HG02840 (cell line): ENCODE results near the gene FLVCR1.
"Not testable (repeated sequence)": the region's sequence is repeated elsewhere in the genome, so short reads cannot be mapped to it uniquely, and the experiment has no call there.

Experiments used
- ATAC-seq: cut with Tn5 transposase; IDR thresholded peaks from one replicate; pipeline ENCODE4 v1.9.1; 2021; ENCODE audit warnings: mild to moderate bottlenecking, moderate library complexity, moderate number of reproducible peaks; ENCODE audit not compliant: unreplicated experiment, low FRiP score

The FLVCR1 gene

DNA sequence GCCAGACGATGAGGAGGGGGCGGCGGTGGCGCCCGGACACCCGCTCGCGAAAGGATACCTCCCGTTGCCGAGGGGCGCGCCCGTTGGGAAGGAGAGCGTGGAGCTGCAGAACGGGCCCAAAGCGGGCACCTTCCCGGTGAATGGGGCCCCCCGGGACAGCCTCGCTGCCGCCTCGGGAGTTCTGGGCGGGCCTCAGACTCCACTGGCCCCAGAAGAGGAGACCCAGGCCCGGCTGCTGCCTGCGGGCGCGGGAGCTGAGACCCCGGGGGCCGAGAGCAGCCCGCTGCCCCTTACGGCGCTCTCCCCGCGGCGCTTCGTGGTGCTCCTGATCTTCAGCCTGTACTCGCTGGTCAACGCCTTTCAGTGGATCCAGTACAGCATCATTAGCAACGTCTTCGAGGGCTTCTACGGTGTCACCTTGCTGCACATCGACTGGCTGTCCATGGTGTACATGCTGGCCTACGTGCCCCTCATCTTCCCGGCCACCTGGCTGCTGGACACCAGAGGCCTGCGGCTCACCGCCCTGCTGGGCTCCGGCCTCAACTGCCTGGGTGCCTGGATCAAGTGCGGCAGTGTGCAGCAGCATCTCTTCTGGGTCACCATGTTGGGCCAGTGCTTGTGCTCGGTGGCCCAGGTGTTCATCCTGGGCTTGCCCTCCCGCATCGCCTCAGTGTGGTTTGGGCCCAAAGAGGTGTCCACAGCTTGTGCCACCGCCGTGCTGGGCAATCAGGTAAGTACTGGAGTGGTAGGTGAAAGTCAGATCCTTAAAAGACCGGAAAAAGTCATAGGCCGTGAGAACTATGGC lies 588 bp downstream of the FLVCR1 start:
- peak; percentile 23 for ATAC-seq

DNA sequence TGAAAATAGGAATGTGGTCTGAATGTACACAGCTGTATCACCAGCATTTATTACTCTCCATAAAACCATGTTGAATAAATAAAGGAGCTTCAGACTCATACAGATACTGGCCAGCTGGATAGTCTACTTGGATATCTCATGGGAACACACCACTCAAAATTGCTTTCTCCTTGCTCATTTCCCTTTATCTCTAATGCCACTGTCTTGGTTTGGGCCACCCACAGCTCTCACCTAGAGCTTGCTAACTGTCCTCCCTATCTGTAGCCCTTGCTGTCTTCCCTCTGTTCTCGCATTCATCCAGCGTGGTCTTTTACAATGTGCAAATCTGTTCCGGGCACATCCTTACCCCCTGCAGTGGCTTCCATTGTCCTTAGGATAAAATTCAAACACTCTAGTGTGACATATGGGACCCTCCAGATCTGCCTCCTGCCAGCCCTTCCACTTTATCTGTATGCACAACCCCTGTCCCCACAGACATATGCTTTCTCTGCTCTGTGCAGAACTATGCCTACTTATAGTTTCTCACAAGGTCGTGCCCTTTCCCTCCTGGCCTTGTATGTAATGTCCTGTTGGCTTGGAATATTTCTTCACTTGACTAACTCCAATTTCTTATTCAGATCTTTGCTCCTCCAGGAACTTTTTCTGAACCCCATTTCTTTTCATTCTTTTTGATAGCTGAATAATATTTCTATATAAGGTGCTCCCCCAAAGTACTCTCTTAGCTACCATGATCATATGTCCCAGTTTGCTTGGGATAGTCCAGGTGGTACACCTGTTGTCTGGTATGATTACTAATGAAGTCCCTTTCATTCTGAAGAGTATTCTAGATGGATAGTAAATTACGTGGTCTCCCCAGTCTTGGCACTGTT lies 2.9 kb downstream of the FLVCR1 start:
- ATAC-seq, result no peak

DNA sequence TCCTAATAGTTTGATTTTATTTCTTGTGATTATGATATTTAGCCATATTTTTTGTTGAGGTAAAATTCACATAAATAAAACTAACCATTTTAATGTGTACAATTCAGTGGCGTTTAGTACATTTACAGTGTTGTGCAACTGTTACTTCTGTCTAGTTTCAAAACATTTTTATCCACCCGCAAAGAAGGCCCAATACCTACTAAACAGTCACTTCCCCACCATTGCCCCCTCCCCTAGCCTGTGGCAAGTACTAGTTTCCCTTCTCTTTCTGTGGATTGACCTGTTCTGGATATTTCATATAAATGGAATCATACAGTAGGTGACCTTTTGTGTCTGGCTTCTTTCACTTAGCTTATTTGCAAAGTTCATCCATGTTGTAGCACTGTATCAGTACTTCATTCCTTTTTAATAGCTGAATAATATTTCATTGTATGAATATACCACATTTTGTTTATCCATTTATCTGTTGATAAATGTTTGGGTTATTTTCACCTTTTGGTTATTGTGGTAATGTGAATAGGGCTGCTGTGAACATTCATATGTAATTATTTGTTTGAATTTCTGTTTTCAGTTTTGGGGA lies 4.1 kb downstream of the FLVCR1 start:
- no peak for ATAC-seq

DNA sequence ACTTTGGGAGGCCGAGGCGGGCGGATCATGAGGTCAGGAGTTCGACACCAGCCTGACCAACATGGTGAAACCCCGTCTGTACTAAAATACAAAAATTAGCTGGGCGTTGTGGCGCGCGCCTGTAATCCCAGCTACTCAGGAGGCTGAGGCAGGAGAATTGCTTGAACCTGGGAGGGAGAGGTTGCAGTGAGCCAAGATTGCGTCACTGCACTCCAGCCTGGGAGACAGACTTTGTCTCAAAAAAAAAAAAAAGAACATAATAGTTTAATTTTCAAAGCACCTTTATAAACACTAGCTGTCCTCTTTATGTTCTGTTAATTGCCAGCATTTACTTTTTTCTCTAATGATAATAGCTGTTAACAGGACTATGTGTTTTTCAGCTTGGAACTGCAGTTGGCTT lies 5.3 kb downstream of the FLVCR1 start:
- not testable (repeated sequence) for ATAC-seq

DNA sequence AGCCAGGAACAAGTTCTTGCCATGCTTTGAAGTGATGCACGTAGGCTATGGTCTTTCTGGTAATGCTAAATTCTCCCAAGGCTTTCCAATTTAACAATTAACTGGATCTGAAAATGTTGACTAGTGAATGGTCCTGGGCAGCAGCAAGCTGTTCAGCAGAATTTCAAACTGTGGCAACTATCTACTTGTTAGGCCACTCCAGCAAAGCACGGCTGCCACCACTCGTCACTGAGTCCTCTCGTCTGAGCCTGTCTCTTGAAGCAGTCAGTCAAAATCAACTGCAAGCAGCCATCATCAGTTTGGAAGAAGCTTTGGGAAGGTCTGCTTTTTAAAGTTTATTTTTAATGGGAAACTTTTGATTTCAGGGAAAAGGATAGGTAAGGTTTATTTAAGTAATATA lies 6.1 kb downstream of the FLVCR1 start:
- no peak for ATAC-seq

DNA sequence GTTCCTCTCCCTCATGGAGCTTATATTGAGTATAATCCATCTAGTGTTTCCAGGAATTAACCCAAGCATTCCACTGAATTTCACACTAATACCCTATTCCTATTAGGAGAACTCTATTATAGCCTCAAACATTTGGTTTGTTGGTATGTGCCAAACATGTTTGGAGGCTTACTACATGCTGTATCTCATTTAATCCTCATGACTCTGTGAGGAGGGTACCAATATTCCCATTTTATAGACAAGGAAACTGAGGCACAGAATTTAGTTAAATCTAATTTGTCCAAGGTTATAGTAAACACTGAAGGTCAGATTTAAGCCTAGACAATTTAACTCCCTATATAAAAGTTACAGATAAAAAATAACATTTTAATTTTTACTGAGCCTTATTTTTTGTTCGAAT lies 9.1 kb downstream of the FLVCR1 start:
- ATAC-seq, result no peak

DNA sequence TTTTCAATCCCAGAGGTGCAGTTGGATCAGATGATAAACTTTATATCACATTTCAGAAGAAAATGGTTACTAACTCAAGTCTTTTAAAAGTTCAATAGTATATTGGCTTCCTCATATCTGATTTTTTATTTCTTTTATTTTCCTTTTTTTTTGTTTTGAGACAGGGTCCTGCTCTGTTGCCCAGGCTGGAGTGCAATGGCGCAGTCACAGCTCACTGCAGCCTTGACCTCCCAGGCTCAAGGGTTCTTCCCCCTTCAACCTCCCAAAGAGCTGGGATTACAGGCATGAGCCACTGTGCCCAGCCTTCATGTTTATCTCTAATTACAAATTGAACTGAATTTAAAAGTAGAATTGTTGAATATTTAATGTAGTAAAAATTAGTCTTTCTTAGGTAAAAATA lies 13.9 kb downstream of the FLVCR1 start:
- ATAC-seq, result no peak

DNA sequence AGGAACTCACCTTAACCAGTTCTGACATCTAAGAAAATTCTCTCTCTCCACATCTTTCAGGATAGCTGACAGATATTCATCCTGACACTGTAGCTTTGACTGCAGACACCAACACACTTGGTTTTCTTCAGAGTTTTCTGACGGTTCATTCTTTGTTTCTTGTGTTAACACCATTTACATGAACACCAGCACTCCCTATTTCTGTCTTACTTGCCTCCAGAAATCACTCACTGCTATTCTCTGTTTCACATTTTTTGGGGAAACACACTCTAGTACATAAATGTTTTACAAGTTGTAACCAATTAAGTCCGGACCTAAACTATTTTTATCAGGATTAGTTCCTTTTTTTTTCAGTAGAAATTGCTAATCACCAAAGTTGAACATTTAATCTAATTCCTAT lies 15.4 kb downstream of the FLVCR1 start:
- peak; percentile 58 for ATAC-seq

DNA sequence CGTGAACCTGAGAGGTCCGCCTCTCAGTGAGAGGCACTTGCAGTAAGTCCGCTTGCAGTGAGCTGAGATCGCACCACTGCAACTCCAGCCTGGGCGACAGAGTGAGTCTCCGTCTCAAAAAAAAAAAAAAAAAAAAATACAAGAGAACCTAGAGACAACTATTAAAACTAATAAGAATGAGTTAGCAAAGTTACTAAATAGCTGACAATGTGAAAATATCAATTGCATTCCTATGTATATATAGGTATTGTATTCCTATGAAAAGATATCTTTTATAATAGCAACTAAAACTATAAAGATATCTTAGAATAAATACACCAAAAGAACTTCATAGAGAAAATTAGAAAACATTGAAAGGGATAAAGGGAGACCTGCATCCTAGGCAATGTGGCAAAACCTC lies 20.3 kb downstream of the FLVCR1 start:
- ATAC-seq, result no peak

DNA sequence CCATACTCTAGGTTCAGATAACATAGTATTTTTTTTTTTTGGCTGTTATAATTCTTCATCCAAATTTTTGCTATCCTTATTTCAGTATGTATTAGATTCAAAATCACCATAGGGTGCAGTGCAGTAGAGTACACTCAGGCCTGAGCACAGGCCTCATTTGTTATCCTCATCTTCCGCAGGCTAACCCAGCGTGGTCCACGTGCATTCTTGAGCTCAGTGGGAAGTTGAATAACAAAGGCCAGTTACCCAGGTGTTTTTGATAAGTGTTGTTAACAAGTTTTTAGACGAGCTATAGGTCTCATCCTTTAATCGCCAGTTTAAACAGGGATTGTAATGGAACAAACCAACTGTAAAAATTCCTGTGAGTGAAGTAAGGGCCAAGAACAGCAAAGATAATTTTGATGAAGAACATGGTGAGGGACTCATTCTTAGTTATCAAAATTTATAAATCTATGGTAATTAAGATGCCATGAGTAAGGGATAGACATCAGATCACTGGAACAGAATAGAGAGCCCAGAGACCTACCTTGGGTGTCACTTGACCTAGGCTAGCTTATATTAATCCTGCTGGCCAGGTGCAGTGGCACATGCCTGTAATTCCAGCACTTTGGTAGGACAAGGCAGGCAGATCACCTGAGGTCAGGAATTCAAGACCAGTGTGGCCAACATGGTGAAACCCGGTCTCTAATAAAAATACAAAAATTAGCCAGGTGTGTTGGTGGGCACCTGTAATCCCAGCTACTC lies 22.0 kb downstream of the FLVCR1 start:
- no peak for ATAC-seq

DNA sequence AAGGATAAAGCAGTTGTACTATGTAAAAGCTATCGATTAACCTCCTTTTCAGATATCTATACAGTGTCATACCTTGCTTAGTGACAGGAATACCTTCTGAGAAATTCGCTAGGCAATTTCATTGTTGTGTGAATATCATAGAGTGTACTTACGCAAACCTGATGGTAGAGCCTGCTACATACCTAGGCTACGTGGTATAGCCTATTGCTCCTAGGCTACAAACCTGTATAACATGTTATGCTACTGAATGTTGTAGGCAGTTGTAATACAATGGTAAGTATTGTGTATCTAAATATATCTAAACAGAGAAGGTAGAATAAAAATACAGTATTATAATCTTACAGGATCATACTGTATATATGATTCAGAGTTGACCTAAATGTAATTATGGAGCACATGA lies 26.5 kb downstream of the FLVCR1 start:
- ATAC-seq, result no peak

DNA sequence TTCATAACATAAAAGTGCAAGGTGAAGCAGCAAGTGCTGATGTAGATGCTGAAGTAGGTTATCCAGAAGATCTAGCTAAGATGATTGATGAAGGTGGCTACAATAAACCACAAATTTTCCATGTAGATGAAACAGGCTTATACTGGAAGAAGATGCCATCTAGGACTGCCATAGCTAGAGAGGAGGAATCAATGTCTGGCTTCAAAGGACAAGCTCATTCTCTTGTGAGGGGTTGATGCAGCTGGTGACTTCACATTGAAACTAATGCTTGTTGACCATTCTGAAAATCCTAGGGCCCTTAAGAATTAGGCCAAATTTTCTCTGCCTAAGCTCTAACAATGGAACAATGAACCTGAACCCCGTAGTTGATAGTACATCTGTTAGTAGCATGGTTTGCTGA lies 34.0 kb downstream of the FLVCR1 start:
- ATAC-seq, result no peak

DNA sequence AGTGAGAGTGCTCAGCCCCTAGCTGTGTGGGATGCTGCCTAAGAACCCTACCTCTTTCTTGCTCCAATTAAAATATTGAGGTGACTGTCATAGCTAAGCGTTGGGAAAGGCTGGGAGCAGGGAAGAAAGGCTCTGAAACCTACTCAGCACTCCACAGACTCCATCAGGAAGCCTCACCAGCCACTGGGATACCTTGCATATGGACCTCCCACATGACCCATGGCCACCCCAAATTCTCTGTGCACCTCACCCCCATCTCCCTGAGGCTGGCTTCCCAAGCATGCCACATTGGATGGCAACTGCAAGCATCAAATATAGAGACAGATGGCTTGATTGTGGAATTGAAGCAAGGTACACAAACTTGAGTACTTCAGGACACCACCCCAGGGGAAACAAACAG lies 41.8 kb downstream of the FLVCR1 start:
- ATAC-seq, result no peak

DNA sequence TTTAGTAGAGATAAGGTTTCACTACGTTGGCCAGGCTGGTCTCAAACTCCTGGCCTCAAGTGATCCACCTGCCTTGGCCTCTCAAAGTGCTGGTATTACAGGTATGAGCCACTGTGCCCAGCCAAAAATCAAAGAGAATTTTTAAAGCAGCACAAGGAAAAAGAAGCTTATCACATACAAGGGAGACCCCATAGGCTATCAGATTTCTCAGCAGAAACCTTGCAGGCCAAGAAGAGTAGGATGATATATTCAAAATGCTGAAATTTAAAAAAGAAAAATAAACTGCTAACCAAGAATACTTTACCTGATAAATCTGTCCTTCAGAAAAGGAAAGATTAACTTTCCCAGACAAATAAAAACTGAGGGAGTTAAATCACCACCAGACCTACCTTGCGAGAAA lies 43.2 kb downstream of the FLVCR1 start:
- no peak for ATAC-seq

DNA sequence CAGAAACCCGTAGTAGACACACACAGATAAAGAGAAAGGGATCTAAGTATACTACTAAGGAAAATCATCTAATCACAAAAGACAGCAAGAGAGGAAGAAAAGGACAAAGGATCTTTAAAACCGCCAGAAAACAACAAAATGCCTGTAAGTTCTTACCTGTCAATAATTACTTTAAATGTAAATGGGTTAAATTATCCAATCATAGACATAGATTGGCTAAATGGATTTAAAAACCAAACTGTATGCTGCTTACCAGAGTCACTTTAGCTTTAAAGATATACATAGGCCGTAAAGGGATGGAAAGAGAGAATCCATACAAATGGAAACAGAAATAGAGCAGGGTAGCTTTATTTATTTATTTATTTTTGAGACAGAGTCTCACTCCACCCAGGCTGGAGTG lies 44.0 kb downstream of the FLVCR1 start:
- no peak for ATAC-seq

DNA sequence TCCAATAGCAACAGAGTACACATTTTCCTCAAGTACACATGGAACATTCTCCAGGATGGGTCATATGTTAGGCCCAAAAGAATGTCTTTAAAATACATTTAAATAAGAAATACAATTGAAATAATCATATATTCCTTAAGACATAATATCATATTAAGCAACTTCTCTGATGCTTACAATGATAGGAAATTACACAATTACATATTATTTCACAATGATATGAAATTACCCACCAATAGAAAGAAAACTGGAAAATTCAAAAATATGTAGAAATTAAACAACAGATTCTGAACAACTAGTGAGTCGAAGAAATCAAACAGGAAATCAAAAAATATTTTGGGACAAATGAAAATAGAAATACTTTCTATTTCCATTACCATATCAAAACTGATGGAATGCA lies 45.6 kb downstream of the FLVCR1 start:
- ATAC-seq, result no peak

DNA sequence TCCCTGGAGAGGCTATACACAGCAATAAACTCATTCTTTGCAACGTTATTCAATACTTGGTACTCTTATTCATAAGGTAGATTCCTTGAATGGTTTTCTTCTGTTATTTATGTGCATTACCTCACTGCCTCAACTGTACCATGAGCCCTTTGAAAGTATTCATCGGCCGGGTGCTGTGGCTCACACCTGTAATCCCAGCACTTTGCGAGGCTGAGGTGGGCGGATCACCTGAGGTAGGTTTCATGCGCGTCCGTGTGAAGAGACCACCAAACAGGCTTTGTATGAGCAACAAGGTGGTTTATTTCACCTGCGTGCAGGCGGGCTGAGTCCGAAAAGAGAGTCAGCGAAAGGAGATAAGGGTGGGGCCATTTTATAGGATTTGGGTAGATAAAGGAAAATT lies 50.0 kb downstream of the FLVCR1 start:
- not testable (repeated sequence) for ATAC-seq

DNA sequence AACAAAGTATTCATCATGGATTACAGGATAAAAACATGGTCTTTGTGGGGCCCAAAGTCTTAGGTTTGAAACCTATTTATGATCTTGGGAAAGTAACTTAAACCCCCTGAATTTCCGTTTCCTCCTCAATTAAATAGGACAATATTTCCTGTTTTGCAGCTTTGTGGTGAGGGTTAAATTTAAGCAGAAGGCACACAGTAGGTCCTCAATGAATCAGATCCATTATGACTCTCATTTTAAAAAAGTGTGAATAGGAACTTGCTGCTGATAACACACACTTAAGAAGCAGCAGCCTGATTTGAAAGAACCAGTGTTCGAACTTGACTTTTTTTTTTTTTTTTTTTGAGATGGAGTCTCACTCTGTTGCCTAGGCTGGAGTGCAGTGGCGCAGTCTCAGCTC lies 50.9 kb downstream of the FLVCR1 start:
- ATAC-seq, result no peak

DNA sequence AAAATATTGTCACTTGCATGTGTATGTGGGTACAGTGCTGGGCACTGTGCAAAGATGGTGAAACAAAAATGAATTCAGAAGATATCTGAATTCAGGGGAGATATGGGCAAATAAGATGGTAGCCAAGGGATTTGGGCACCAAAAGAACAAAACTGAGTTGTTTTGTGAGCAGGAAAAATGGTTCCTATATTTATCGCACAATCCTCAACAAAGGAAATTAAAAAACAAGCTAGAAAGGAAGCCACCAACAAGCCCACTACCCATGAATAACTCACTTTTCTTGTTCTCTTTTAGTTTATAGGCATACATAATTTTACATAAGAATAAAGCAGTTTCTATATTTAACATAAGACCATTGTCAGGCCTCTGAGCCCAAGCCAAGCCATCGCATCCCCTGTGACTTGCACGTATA lies 51.6 kb downstream of the FLVCR1 start:
- ATAC-seq, result no peak

DNA sequence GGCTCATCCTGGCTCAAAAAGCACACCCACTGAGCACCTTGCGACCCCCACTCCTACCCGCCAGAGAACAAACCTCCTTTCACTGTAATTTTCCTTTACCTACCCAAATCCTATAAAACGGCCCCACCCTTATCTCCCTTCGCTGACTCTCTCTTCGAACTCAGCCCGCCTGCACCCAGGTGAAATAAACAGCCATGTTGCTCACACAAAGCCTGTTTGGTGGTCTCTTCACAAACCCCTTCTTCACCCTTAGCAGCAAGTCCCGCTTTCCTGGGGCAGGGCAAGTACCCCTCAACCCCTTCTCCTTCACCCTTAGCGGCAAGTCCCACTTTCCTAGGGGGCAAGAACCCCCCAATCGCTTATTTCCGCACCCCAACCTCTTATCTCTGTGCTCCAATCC lies 52.1 kb downstream of the FLVCR1 start:
- ATAC-seq, result not testable (repeated sequence)

DNA sequence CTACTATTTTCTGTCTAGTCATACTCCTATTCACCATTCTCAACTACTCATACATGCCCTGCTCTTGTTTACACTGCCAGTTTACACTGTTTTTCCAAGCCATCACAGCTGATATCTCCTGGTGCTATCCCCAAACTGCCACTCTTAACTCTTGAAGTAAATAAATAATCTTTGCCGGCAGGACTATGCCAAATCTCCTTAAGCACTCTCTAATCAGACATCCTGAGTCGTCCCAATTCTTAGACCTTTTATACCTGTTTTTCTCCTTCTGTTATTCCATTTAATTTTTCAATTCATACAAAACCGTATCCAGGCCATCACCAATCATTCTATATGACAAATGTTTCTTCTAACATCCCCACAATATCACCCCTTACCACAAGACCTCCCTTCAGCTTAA lies 55.6 kb downstream of the FLVCR1 start:
- not testable (repeated sequence) for ATAC-seq
